HG03439 (cell line): Measurements from ENCODE around the gene TEAD3.
"Not testable (repeated sequence)": the region's sequence is repeated elsewhere in the genome, so short reads cannot be mapped to it uniquely, and the experiment has no call there.

Experiments used
- ATAC-seq: cut with Tn5 transposase; IDR thresholded peaks from one replicate; pipeline ENCODE4 v1.9.1; 2021; ENCODE audit warnings: mild to moderate bottlenecking, moderate library complexity; ENCODE audit not compliant: unreplicated experiment

Gene TEAD3

DNA sequence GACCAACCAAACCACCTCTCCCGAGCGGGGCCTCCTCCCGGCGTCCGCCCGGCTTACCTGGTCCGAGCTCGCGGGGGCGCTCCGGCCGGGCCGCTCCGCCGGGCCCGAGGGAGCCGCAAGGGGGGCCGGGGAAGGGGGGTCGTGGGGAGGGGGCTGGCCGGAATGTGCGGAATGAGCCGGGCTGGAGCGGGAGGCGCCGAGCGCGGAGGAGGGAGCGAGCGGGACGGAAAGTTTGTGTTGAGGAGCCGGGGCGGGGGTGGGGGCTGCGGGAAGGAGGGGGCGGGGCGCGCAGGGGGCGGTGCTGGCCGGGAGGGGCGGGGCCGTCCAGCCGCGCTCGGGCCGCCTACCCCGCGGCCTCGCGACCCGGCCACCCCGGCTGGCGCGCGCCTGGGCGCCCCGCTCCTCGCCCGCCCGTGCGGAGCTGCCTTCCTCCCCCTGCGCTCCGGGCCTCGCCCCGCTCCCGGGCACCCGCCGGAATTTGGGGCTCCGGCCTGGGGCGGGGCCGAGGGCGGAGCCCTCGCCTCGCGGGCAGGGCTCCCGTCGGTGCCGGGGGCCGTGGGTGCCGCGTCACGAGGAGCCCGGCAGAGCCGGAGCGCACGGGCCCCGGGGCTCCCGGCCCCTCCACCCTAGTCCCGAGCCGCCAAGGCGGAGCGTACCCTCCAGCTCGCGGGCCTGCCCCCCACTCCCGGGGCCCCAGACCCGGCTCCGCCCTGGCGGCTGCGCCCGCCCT is at the start of gene TEAD3:
Gene TEAD3, minus strand, starts transcription at position 239 of the 730 bp plus-strand sequence.
- ATAC-seq = no peak

DNA sequence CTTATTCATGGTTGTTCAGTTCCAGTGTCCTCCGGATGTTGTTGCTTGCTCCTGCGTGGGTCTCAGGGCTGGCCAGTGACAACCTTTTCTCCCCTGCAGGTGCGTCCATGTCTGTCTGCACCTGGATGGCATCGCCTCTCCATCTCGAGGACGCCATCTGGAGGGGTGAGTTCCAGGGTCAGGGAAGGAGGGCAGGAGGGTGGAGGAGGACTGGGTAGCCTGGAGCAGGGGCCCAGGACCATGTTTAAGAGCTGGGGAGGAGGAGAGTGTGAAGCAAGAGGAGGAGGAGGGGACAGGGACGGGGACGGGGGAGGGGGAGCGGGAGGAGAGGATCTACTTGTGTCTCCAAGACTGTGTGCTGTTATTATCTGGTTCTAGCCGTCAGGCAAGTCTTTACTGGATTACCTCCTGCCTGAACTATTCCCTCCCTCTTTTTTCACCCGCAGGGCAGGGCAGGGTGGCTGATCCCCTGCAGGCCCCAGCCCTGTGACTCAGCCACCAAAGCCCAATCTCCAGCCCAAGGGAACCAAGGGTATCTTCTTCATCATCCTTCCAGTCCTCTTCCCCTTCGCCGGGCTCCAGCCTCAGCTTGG is 48.0 kb upstream of the TEAD3 start:
- ATAC-seq = no peak

DNA sequence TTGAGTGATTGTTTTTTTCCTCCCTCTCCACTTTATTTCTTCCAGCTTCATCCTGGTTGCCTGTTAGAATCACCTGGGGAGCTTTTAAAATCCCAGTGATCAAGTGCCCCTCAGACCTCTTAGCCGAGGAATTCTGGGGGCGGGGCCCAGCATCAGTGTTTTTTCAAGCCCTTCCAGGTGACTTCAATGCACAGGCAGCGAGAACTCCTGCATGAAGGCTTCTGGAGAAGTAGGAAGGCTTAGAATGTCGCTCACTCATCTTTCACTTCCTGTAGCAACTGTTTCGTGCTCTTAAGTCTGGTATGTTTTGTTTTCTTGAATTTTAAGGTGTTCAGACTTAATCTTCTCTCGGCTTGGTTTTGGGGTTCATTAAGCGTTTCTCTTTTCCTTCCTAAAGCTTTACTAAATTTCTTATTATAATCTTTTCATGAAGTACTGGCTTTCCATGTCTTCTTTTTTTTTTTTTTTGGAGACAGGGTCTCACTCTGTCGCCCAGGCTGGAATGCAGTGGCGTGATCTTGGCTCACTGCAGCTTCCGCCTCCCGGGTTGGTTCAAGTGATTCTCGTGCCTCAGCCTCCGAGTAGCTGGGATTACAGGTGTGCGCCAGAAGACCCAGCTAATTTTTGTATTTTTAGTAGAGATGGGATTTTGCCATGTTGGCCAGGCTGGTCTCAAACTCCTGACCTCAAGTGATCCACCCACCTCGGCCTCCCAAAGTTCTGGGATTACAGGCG is 46.7 kb upstream of the TEAD3 start:
- no peak for ATAC-seq

DNA sequence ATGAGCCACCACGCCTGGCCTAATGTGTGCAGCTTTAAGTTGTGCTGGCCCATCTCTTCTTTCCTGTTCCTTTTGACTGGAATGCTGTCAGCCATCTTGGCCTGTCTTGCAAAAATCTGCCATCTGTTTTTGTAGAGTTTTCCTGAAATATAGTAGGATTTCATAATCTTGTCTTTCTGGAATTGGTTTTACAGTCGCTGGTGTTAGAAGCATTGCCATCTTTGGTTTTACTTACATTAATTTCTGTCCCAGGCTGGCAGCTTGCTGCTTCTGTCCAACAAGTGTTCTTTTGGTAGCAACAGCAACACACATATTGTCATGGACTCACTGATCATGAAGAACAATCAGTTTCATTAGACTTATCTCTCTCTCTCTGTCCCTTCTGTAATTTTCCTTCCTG is 45.0 kb upstream of the TEAD3 start:
- no peak for ATAC-seq

DNA sequence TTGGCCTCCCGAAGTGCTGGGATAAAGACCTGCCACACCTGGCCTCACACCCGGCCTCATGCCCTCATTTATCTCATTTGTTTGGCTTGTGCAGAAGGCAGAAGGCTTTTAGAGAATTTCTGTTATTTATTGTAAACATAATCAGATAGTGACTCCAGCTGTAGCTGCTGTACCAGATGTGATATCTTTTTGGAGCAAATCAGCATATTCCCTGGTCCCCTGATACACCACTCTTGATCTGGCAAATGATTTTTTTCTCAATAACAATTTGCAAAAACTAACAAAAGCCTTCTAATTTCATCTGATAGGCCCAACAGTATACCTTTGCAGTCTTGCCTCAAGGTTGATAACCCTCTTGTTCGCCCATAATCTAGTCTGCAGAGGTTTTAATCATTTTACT is 42.3 kb upstream of the TEAD3 start:
- ATAC-seq = no peak

DNA sequence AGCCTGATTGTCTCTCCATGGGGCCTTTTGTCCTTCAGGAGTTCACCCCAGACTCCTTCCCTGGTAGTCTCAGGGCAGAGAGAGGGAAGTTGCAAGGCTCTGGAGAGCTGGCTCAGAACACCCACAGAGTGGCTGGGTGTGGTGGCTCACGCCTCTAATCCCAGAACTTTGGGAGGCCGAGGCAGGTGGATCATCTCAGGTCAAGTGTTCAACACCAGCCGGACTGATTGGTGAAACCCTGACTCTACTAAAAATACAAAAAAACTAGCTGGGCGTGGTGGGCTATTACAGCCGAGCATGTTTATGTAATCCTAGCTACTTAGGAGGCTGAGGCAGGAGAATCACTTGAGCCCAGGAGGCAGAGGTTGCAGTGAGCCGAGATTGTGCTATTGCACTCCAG is 39.0 kb upstream of the TEAD3 start:
- ATAC-seq = not testable (repeated sequence)

DNA sequence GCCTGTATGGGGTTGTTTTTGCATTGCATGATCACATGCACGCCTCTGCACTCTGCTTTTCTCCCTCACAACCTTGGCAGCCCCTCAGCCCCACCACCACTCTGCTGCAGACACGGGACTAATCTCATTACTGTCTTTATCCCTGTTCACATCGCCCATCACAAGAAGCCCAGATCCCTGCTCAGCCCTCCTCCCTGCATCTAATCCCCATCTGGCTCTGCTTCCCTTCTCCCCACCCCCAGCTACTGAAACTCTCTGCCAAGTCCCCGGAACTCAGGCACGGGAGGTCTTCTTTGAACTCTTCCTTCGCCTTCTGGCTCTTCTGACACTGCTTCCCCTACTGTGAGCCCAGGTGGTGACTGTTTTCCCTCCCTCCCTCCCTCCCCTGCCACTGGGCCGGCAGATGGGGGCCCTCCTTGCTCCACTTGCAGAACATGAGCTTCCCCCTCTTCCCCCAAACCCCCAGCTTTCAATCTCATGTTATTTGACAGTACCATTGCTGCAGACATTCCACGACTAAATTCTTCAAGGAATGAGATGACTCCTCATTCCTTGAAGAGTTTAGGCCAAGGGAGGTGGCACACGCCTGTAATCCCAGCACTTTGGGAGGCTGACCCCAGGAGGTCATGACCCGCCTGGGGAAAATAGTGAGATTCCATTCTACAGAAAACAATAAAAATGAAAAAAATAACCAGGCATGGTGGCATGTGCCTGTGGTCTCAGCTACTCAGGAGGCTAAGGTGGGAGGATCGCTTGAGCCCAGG is 37.7 kb upstream of the TEAD3 start:
- no peak for ATAC-seq

DNA sequence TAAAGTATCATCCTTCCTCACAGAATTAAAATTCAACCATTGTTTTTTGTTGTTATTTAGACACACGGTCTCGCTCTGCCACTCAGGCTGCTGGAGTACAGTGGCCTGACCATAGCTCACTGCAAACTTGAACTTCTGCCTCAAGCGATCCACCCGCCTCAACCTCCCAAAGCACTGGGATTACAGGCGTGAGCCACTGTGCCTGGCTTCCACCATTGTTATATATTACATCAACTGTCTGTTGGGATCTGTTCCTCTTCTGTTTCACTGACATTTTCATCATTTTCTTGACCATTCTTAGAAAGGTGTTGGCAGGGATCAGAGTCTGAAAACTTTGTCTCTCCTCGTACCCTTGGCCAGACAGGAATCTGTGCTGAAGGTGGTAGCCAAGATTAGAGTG is 37.1 kb upstream of the TEAD3 start:
- no peak for ATAC-seq

DNA sequence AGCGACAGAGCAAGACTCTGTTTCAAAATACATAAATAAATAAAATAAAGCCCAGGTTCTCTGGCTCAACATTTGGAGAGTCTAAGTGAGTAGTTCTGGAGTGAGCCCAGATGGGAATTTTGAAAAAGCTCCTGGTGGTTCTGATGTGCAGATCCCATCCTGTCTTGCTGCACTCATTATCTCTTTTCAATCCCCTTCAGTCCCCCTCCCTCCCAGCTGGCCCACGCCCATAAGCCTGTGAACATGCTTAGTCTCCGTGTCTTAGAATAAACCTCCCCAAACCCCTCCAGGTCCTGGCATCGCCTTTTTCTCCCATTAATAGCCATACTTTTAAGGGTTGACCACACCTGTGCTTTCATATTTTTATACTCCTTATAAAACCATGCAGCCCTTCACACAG is 35.2 kb upstream of the TEAD3 start:
- no peak for ATAC-seq

DNA sequence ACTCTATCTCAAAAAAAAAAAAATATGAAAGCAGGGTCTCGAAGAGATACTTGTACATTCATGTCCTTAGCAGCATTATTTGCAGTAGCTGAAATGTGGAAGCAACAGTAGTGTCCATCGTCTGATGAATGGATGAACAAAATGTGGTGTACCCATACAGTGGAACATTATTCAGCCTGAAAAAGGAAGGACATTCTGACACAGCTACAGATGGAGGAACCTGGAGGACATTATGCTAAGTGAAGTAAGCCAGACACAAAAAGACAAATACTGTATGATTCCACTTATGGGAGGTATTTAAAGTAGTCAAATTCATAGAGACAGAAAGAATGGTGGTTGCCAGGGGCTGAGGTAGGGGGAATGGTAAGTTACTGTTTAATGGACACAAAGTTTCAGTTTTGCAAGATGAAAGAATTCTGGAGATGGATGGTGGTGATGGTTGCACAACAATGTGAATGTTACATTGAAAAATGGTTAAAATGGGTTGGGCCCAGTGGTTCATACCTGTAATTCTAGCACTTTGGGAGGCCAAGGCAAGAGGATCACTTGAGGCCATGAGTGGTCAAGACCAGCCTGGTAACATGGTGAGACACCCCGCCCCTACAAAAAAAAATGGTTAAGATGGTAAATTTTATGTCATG is 27.6 kb upstream of the TEAD3 start:
- no peak for ATAC-seq

DNA sequence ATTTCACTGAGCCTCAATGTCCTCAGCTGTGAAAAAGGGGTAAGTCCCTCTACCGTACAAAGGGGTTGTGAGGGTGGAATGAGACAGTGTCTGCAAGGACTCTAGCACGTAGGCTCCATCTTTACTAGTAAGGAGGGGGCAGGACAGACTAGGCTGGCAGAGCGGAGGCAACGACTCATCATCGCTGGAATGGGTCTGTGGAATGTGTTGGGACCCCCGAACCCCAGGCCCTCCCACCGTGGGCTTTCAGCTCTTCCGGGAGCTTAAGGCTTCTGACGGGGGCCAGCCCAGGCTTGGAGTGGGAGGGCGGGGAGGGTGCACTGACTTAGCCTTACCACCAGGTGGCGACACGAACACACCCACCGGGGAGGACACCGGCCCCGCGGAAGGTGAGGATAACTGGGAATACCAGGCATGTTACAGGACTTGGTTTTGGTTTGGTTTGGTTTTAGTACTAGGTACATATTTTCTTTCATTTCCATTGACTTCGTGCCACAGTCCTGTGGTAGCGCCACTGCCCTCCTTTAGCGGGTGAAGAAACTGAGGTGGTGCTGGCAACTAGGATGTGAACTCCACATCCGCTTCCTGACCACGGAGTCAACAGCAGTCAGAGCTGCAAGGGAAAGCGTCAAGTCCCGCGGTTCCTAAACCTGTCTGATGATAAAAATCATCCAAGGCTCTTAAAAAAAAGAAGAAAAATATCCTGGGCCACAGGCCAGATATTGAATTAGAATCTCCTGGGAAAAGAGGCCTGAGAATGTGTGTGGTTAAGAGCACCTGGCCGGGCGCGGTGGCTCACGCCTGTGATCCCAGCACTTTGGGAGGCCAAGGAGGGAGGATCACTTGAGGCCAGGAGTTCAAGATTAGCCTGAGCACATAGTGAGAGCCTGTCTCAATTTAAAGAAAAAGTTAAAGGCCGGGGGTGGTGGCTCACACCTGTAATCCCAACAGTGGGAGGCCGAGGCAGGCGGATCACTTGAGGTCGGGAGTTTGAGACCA is 26.1 kb upstream of the TEAD3 start:
- ATAC-seq = no peak

DNA sequence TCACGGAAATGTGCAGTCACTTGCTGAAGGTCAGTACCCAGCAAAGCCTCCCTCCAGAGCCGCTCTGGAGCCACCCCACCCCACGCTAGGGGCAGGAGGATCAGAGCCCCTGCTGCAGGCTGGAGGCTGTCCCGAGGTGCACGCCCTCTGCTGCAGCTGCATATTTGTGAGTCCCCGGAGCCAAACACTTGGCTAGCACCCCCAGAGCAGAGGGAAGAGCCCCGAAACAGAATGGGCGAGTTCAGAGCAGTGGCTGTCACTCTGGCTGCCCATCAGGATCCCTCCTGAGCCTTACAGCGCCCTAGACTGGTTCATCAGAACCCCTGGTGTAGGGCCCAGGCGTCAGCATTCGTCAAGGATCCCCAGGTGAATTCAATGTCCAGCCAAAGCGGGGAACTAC is 25.3 kb upstream of the TEAD3 start:
- ATAC-seq = no peak

DNA sequence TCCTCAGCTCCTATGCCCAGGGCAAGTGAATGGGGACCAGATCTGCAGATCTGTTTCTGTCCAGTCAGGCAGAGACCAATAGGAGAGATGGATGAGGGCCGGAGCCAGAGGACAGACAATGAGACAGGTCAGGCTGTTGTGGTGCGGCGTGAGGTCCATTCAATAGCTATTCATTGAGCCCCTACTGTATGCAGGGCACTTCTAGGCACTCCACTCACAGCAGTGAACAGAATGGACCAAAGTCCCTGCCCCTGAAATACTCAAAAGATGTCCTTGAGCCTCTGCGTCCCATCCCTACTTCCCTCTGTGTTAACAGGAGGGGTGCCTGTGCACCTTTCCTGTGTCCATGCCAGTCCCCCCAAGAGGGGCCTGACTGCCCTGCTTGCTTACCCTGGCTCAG is 24.4 kb upstream of the TEAD3 start:
- ATAC-seq = no peak

DNA sequence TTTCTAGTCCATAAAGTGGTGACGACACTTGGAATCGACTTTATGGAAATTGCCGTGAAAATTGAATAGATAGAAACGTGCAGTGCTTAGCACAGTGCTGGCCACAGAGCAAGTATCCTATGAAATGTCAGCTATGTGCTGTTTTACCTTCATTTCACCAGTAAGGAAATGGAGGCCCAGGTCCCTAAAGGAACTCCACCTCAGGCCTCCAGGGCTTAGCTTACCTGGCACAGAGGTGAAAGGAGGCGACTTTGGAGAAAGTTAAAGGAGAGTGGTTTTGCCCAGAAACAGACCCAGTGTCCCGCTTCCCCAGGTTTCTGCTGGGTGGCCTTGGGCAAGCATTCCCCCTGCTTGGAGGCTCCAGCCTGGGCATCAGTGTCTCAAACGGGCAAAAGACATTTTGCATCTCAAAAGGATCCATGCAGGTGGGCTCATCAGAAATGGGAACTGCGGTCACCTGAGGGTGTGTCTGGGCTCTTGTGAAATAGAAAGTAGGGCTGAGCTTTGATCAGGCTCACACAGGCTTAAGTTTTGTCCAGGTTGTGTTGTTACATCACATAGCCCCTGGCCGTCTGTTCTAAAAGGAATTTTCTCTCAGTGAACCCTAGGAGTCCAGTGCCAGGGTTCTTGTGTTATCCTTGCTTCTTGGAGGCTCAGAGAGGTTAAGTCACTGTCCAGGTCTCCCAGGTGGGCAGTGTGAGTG is 22.6 kb upstream of the TEAD3 start:
- no peak for ATAC-seq

DNA sequence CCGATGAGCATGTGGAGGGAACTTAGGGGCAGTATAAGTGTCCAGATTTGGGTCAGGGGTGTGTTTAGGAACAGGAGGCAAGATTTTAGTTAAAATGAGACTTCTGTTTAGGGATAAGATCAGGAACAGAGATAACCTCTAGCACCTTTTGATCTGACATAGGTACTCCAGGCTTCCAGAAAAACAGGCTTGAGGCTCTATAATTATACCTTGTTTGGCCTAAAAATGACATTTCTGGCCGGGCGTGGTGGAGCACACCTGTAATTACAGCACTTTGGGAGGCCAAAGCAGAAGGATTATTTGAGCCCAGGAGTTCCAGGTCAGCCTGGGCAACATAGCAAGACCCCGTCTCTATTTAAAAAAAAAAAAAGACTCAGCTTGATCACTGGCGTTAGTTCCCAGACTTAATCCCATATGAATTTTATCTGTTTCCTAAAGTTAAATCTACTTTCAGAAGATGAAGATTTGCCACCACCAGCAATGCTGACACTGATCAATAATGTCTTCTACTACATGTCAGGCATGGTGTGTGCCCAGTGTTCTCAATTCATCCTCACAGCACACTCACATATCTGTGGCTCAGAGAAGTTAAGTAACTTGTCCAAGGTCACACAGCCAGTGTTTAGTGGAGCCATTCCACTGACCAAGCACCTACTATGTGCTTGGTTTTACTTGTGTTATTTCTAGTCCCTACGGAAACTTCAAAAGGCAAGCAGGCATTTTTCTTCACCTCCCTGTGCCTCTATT is 21.9 kb upstream of the TEAD3 start:
- ATAC-seq = no peak

DNA sequence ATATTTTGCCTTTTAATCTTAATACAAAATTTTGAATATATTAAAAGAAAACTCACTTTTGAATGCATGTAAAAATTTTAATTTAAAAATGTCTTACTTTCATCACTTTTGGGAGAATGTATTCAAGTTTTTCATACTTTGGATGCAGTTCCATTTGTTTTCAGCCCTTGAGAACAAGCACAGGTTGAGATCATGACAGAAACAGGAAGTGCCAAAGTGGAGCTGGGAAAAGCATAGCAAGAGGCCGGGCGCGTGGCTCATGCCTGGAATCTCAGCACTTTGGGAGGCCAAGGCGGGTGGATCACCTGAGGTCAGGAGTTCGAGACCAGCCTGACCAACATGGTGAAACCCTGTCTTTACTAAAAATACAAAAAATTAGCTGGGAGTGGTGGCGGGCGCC is 21.1 kb upstream of the TEAD3 start:
- not testable (repeated sequence) for ATAC-seq

DNA sequence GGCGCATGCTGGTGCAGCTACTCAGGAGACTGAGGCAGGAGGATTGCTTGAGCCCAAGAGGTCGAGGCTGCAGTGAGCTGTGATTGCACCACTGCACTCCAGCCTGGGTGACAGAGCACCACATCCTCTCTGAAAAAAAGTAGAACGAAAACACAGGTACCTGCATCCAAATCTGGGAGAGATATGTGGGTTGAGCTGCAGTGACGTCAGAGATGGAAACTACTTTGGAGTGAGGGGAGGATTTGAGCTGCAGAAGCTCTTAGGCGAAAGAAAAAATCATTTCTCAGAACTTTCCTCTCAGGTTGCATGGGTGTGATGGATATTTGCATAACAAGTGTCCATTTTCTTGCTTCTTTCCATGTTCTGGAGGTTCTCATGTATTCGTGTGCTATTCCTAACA is 19.8 kb upstream of the TEAD3 start:
- no peak for ATAC-seq

DNA sequence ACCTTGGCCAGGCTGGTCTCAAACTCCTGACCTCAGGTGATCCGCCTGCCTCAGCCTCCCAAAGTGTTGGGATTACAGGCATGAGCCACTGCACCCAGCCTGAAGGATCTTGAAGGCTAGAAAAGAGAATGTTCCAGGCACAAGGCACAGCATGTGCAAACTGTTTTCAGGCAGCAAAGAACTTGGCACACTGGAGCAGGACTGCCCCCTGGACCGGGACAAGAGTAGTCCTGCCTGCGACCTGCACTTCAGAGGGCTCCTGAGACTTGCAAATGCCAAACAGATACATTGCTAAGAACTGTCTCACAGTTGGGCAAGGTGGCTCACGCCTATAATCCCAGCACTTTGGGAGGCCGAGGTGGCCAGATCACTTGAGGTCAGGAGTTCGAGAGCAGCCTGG is 19.1 kb upstream of the TEAD3 start:
- ATAC-seq = not testable (repeated sequence)
